Measurements from ENCODE around the gene SLC25A10. TPM values are rescaled to one million over a fixed set of nuclear protein-coding genes. Genes with fewer than 3 reads are reported as not detected.

The SLC25A10 gene
- total RNA-seq, 1 experiment from 2014 or later, result 117 TPM

DNA sequence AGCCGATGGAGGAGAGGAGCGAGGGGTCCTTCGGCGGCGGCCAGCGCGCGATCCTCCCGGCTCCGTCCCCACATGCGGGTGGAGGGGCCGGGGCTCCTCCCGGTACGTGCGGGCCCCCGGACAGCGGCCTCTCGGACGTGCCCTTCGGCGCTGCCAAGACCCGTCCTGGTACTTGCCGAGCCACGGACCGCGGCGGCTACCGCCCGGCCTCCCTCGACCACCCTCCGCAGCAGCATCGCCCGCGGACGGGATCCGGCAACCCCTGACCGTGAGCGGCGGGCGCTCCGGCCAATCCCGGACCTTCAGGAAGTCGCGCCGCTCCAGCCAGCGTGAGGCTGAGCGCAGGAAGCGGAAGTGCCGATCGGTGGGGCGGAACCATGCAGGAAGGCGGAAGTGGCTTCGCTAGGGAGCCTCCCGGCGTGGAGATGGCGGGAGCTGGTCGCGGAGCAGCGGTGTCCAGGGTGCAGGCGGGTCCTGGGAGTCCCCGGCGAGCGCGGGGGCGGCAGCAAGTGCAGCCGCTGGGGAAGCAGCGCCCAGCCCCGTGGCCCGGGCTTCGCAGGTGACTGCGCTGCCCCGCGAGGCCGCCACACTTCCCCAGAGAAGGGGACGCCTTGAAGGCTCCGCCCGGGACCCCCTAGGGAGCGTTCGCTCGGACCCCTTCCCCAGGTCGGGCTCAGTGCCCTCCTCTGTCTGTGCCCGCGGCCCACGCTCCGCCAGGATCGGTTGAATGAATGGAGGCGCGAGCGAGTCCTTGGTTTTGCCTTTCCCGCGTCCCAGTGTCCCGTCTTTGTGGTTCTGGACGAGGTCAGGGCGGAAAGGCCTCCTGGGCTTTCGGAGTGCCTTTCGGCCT lies 45.5 kb upstream of the SLC25A10 start, which contains the start of the genes CCDC137 and OXLD1:
CCDC137 (plus strand) TSS at position 396 of the 850 bp plus-strand sequence; CDS start at position 426, 30 bp downstream.
OXLD1 (minus strand) TSS at position 264 of the 850 bp plus-strand sequence; CDS start at position 236, 28 bp downstream.
- CTCF ChIA-PET, result no interaction called here

DNA sequence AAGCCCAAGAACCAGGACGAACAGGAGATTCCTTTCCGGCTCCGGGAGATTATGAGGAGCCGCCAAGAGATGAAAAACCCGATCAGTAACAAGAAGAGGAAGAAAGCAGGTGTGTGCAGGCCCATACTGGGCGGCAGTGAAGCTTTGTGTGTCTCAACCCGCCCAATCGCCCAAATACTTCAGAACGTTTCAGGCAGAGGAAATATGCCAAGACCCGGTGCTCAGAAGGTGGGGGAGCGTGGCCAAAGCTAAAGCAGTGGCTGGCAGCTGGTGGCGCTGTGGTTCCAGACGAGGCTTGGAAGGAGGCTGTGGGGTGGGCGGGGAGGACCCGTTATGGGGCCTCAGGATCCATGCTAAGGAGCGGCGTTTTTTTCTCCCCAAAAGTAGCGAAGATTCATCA lies 44.3 kb upstream of the SLC25A10 start:
- peak overlapping the region; percentile 93 for H3K4me3 ChIP-seq (ENCODE audit: low read length)
- peaks cover 35% of the 10 kb centered on the region for H3K4me1 ChIP-seq (ENCODE audit: insufficient read depth, low read length)
- peak overlapping the region; percentile 98 for H3K9ac ChIP-seq (ENCODE audit: low read length)
- DNase-seq, result peak; percentile 50
- H3K27me3 ChIP-seq (ENCODE audit: low read length), result no peaks in the 10 kb centered on the region
- peak; percentile 13 for ATAC-seq
- CTCF ChIA-PET, result interaction anchor here (0.6 to 1.0 kb wide), 2 partner anchors 31 to 98 kb away, joined by 3 to 7 read pairs; partner anchors contain the start of genes NPLOC4 and TSPAN10
- H3K36me3 ChIP-seq (ENCODE audit: low read depth, low read length), result peaks cover 32% of the 10 kb centered on the region
- no peaks in the 10 kb centered on the region for H3K9me3 ChIP-seq (ENCODE audit: low read length)
- H3K9me2 ChIP-seq (replicated peaks; ENCODE audit: low read length), result no peaks in the 10 kb centered on the region
- intact Hi-C loops (cut with micrococcal nuclease), result loop anchor here (2.0 kb wide), 1 partner anchor 31 kb away; the partner anchor contains the start of genes NPLOC4 and TSPAN10
- peak overlapping the region; percentile 100 for H3K4me2 ChIP-seq (ENCODE audit: low read length)
- H3F3A ChIP-seq (ENCODE audit: low read length, unreplicated experiment), result no peaks in the 10 kb centered on the region
- no peak overlapping the region for H3K27ac ChIP-seq (ENCODE audit: low read length)
- H2AFZ ChIP-seq (ENCODE audit: low read length), result no peak overlapping the region
- H3K79me2 ChIP-seq (ENCODE audit: low read length), result peaks cover 56% of the 10 kb centered on the region
- POLR2A ChIA-PET (ENCODE audit: unreplicated experiment), result interaction anchor here (0.5 to 0.6 kb wide), 2 partner anchors 17 to 166 kb away, joined by 3 to 4 read pairs; no protein-coding TSS in a partner anchor
- TF ChIP-seq EZH2 (IDR thresholded peaks at IDR 0.05; ENCODE audit: low read length, unreplicated experiment), result no peak
- TF ChIP-seq, protein P1, sequence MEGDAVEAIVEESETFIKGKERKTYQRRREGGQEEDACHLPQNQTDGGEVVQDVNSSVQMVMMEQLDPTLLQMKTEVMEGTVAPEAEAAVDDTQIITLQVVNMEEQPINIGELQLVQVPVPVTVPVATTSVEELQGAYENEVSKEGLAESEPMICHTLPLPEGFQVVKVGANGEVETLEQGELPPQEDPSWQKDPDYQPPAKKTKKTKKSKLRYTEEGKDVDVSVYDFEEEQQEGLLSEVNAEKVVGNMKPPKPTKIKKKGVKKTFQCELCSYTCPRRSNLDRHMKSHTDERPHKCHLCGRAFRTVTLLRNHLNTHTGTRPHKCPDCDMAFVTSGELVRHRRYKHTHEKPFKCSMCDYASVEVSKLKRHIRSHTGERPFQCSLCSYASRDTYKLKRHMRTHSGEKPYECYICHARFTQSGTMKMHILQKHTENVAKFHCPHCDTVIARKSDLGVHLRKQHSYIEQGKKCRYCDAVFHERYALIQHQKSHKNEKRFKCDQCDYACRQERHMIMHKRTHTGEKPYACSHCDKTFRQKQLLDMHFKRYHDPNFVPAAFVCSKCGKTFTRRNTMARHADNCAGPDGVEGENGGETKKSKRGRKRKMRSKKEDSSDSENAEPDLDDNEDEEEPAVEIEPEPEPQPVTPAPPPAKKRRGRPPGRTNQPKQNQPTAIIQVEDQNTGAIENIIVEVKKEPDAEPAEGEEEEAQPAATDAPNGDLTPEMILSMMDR (conservative IDR thresholded peaks at IDR 0.05; ENCODE audit: low read depth, low read length), result peak; percentile 81
- no peak for TF ChIP-seq EZH2phosphoT487 (IDR thresholded peaks at IDR 0.05; ENCODE audit: borderline replicate concordance, low read length)
- H4K20me1 ChIP-seq (ENCODE audit: low read length), result no peaks in the 10 kb centered on the region
- BruUV-seq (replicated peaks), result TSS peak; percentile 42

More for the DNA sequence above, 45.5 kb upstream of the SLC25A10 start, which contains the start of the genes CCDC137 and OXLD1:
- Histone ChIP-seq H3K79me2 (ENCODE audit: low read length) (peaks cover 56% of the 10 kb centered on the region), H3K4me2 (ENCODE audit: low read length) (peak within 1 kb of the TSS; percentile 100), H3K4me1 (ENCODE audit: insufficient read depth, low read length) (peaks cover 35% of the 10 kb centered on the region), H2AFZ (ENCODE audit: low read length) (peak within 1 kb of the TSS; percentile 71), H3K9me2 (replicated peaks; ENCODE audit: low read length) (no peaks in the 10 kb centered on the region), H3K36me3 (ENCODE audit: low read depth, low read length) (peaks cover 20% of the 10 kb centered on the region), H3K4me3 (ENCODE audit: low read length) (peak within 1 kb of the TSS; percentile 93), H3K9ac (ENCODE audit: low read length) (peak within 1 kb of the TSS; percentile 98), H3F3A (ENCODE audit: low read length, unreplicated experiment) (no peaks in the 10 kb centered on the region), H4K20me1 (ENCODE audit: low read length) (no peaks in the 10 kb centered on the region), H3K27ac (ENCODE audit: low read length) (peak within 1 kb of the TSS; percentile 69), H3K27me3 (ENCODE audit: low read length) (no peaks in the 10 kb centered on the region), H3K9me3 (ENCODE audit: low read length) (no peaks in the 10 kb centered on the region)
- TF ChIP-seq, protein P1 (conservative IDR thresholded peaks at IDR 0.05; ENCODE audit: low read depth, low read length), result no peak
- TF ChIP-seq EZH2 (IDR thresholded peaks at IDR 0.05; ENCODE audit: low read length, unreplicated experiment), result no peak
- no peak for TF ChIP-seq EZH2phosphoT487 (IDR thresholded peaks at IDR 0.05; ENCODE audit: borderline replicate concordance, low read length)
- POLR2A ChIA-PET (ENCODE audit: unreplicated experiment), result interaction anchor here (0.5 to 0.6 kb wide), 2 partner anchors 36 to 95 kb away, joined by 3 to 4 read pairs; partner anchors contain the start of gene MRPL12
- ATAC-seq, result peak; percentile 98
- BruUV-seq (replicated peaks), result no TSS peak
- peak; percentile 97 for DNase-seq
- intact Hi-C loops (cut with micrococcal nuclease), result loop anchor here (2.0 kb wide), 1 partner anchor 30 kb away; the partner anchor contains the start of genes NPLOC4 and TSPAN10

All from PC-3 (cell line).